Iris pigment epithelial cell (primary cell): Measurements from ENCODE around the gene CD22.
A peak's percentile ranks its signal among the peaks of the same experiment; 100 is the strongest.
"Not testable (repeated sequence)": the region's sequence is repeated elsewhere in the genome, so short reads cannot be mapped to it uniquely, and the experiment has no call there.

ENCODE experiments used
- DNase-seq: peaks from one replicate; pipeline ENCODE4 v3.0.0-alpha.2; 2011; ENCODE audit warnings: low read depth

CD22 gene

DNA sequence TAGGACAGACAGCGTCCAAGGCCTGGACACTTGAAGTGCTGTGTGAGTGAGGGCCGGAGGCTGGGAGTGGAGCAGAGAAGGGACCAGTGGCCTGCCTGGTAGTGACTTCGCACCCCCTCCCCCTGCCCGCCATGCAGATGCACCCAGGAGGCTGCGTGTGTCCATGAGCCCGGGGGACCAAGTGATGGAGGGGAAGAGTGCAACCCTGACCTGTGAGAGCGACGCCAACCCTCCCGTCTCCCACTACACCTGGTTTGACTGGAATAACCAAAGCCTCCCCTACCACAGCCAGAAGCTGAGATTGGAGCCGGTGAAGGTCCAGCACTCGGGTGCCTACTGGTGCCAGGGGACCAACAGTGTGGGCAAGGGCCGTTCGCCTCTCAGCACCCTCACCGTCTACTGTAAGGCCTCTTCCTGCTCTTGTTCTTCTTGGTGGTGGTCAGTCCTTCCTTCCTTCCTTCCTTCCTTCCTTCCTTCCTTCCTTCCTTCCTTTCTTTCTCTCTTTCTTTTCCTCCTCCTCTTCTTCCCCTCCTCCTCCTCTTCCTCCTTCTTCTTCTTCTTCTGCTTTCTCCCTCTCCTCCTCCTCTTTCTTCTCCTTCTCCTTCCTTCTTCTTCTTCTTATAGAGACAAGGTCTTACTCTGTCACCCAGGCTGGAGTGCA, 12.7 kb downstream of the CD22 start:
- DNase-seq, result no peak

DNA sequence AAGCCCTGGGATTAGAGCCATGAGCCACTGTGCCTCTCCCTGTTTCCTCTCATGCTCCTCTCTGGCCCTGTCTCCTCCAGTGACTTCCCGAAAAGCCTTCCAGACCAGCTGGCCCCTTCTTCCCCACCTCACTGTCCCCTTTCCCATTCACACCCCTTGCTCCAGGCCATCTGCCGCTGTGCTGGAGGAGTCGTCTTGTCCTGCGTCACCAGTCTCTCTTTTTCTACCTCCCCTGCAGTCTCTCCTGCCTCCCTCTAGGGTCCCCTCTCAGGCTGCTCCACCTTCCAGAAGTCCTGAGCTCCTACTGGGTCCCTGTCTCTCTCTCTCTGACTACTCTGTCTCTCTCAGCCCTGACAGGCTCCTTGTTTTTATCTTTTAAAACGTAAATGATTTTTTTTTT, 13.4 kb downstream of the CD22 start:
- no peak for DNase-seq

GRCh38 chr19:35344511-35345031, 15.6 kb downstream of the CD22 start:
- DNase-seq, result no peak

- DNase-seq, result no peak
Observed at GRCh38 chr19:35345671-35346111, 16.7 kb downstream of the CD22 start.

- no peak for DNase-seq
Observed at GRCh38 chr19:35346193-35347052, 17.4 kb downstream of the CD22 start.

DNA sequence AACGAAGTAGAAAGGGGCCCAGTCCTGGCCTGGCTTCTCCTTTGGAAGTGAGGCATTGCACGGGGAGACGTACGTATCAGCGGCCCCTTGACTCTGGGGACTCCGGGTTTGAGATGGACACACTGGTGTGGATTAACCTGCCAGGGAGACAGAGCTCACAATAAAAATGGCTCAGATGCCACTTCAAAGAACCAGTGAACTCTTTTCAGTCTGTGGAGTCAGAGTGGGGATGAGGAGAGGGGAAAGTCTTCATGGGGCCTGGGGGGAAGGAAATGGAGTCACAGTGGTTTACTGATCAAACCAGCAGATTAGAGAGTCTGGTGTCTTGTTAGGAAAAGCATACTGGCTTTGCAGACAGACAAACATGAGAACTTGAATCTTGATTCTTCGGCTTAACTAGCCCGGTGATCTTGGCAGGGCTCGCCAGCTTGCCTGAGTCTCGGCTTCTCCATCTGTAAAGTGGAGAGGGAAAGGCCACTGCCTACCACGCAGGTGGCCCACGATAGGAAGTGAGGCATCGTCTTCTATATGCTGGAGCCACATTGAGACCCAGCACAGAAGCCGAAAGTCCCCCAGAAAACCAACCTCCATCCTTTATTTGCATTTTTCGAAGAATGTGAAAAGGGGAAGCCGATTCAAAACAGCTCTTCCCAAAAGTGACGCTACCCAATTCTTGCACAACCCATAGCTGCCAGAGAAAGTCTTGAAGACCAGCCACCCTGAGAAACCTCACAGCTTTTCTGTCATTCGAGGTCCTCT, 18.4 kb downstream of the CD22 start, which contains the start of gene FFAR1:
Gene FFAR1 (plus strand): TSS at position 732 of the 759 bp plus-strand sequence. CDS start 3,650 bp downstream, outside the sequence.
- no peak for DNase-seq

DNA sequence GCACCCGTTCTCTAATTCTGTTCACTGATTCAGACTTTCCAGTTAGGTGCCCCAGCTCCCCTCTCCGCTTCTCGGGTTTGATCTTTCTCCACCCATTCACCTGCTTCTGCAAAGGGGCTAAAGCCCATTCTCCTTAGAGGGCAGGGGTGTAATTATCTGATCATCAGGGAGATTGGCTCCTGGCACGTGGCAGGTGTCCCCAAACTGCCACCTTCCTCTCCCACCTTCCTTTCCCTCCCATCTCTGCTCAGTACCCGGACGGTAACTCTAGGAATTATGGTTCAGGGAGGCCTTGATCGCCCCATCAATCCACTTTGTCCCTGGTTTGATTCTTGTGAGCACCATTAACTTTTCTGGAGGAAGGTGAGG, 18.9 kb downstream of the CD22 start:
- no peak for DNase-seq

GRCh38 chr19:35348911-35349611, 20.1 kb downstream of the CD22 start:
- DNase-seq, result no peak

- no peak for DNase-seq
Observed at GRCh38 chr19:35349614-35350521, 20.9 kb downstream of the CD22 start.

DNA sequence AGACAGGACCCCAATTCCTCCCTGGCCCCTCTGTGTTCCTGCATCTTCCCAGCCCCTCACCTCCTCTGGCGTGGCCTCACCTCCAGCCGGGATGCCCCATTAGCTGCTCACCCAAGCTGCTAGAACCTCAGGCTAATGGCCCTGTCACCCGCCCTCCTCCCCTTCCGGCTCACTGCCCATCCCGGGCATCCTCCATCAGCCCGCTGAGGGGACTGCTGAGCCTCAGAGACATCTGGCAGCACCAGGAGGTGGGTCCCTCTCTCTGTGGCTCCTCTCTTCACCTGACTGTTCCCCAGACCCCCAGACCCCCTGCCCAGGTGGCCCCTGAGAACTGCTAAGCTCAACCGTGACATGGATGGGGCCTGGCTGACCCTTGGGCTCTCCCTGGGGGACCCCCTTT, 21.6 kb downstream of the CD22 start:
- no peak for DNase-seq

GRCh38 chr19:35351411-35352176, 22.6 kb downstream of the CD22 start:
- DNase-seq, result no peak

- DNase-seq, result no peak
Observed at GRCh38 chr19:35352177-35352447, 23.1 kb downstream of the CD22 start.

- peak; percentile 77 for DNase-seq
Observed at GRCh38 chr19:35352448-35353304, 23.7 kb downstream of the CD22 start.

GRCh38 chr19:35353635-35354034, 24.6 kb downstream of the CD22 start:
- DNase-seq, result peak; percentile 26

- no peak for DNase-seq
Observed at GRCh38 chr19:35354898-35355297, 25.9 kb downstream of the CD22 start.

- no peak for DNase-seq
Observed at GRCh38 chr19:35355791-35356460, 26.9 kb downstream of the CD22 start.

DNA sequence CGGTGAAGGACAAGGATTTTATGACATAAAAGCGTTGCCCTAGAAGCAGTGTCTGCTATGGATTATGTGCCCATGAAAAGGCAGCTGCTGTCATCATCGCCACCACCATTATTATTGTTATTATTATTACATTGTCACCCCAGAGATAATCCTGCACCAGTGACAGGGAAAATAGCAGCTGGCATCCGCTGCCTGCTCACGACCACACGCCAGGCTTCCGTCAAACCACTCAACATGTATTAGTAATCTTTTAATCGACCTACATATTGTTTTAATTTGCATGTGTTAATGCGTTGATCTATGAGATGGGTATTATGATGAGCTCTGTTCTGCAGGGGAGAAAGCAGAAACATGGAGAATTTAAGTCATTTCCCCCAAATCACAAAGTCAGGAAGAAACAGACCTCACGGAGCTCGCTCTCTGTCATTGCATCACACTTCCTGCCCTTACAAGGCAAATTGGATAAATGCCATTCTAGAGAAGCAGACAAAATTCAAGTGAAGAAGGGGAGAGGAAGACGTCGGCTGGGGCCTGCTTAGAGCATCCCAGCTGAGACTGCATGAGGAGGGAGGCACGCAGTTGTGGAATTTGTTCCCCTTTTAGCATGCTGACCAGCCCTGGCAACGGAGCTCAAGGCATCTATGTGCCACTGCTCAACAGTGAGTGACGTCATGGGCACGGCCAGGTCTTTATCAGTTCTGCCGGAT, 29.0 kb downstream of the CD22 start, which contains the start of gene FFAR3:
Gene FFAR3 (plus strand): TSS at position 594 of the 707 bp plus-strand sequence. CDS start 431 bp downstream, outside the sequence.
- peak; percentile 55 for DNase-seq

DNA sequence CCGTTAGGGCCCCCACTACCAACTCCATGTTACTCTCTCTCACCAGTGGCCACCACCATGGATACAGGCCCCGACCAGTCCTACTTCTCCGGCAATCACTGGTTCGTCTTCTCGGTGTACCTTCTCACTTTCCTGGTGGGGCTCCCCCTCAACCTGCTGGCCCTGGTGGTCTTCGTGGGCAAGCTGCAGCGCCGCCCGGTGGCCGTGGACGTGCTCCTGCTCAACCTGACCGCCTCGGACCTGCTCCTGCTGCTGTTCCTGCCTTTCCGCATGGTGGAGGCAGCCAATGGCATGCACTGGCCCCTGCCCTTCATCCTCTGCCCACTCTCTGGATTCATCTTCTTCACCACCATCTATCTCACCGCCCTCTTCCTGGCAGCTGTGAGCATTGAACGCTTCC, 29.8 kb downstream of the CD22 start:
- DNase-seq, result not testable (repeated sequence)
